K562 (cell line): Measurements from ENCODE around the gene TMEM89. TPM values are rescaled to one million over a fixed set of nuclear protein-coding genes. Genes with fewer than 3 reads are reported as not detected.
A peak's percentile ranks its signal among the peaks of the same experiment; 100 is the strongest.

Source experiments
- EGR1 ChIP-seq: fragments of 450-650 bp; conservative IDR thresholded peaks from 2 replicates; pipeline ENCODE4 v1.6.1; 2017; ENCODE audit warnings: mild to moderate bottlenecking
- GABPB1 ChIP-seq: sonication (generic); formaldehyde crosslinking; IDR thresholded peaks from 2 replicates; pipeline ENCODE4 v1.8.0; 2022; ENCODE audit warnings: mild to moderate bottlenecking, missing genetic modification reagents
- LCOR ChIP-seq: sonication (generic); formaldehyde crosslinking; IDR thresholded peaks from 2 replicates; pipeline ENCODE4 v1.8.0; 2022; ENCODE audit warnings: mild to moderate bottlenecking, missing genetic modification reagents
- PHF21A ChIP-seq: fragments of 450-650 bp; IDR thresholded peaks from 2 replicates; pipeline ENCODE4 v1.6.1; 2017; ENCODE audit warnings: low read depth, borderline replicate concordance
- POLR3A ChIP-seq: IDR thresholded peaks from 2 replicates; pipeline ENCODE4 v1.6.1; 2011; ENCODE audit warnings: borderline replicate concordance, mild to moderate bottlenecking, moderate library complexity; ENCODE audit not compliant: insufficient read length, insufficient read depth; ENCODE audit errors: extremely low read depth
- REST ChIP-seq, 2 experiments: fragments of 450-650 bp; formaldehyde crosslinking in 1 of 2; IDR thresholded peaks; 2 replicates each; pipeline versions ENCODE4 v1.4.0 to v1.6.1; 2014 to 2020; ENCODE audit warnings: mild to moderate bottlenecking in 2 of 2, borderline replicate concordance in 1 of 2, low read depth in 1 of 2
- SMAD4 ChIP-seq: fragments of 250-450 bp; sonication (Bioruptor Pico); conservative IDR thresholded peaks from 2 replicates; pipeline ENCODE4 v1.8.0; 2021; ENCODE audit warnings: inconsistent platforms, mild to moderate bottlenecking, moderate library complexity
- SMC3 ChIP-seq: conservative IDR thresholded peaks from 2 replicates; pipeline ENCODE4 v1.6.1; 2011; ENCODE audit warnings: low read depth, low read length, improper control_type of control experiment; ENCODE audit not compliant: insufficient read depth
- SUPT5H ChIP-seq: fragments of 450-650 bp; IDR thresholded peaks from 2 replicates; pipeline ENCODE4 v1.6.1; 2016
- TBP ChIP-seq: optimal IDR thresholded peaks from 2 replicates; pipeline ENCODE3; 2011; ENCODE audit warnings: low read depth, low read length, improper control_type of control experiment
- polyA plus RNA-seq, 8 experiments: library from polyadenylated mRNA; depleted of rRNA in 4 of 8; stranded (reverse) in 5 of 8; unstranded in 3 of 8; fragments of >200 nt; fragmentation: Nextera tagmentation in 2 of 8; fragmentation: Illumina TruSeq in 1 of 8; extraction: Ambion mirVana in 2 of 8; extraction: Trizol in 1 of 8; gene quantifications; 2 replicates each; pipeline versions ENCODE4 v1.2.1 to v1.2.3, GENCODE V29; 2011 to 2014; ENCODE audit warnings: inconsistent platforms in 1 of 8, missing spikeins in 1 of 8
- total RNA-seq, 7 experiments: library from RNA; depleted of rRNA in 6 of 7; stranded (reverse); fragments of >200 nt in 6 of 7; fragmentation: Illumina TruSeq in 2 of 7; extraction: Trizol in 2 of 7; gene quantifications; 2 replicates each; pipeline versions ENCODE4 v1.2.1 to v1.2.3, GENCODE V29; 2011 to 2021; ENCODE audit warnings: low replicate concordance in 1 of 7
- TF ChIP-seq, protein P1 (sequence below): sonication (generic); formaldehyde crosslinking; IDR thresholded peaks from 2 replicates; pipeline ENCODE4 v1.8.0; 2022; ENCODE audit warnings: missing genetic modification reagents, mild to moderate bottlenecking, moderate library complexity, borderline replicate concordance
- TF ChIP-seq, protein P2 (sequence below), 2 experiments: IDR thresholded peaks; 2 replicates each; pipeline ENCODE4 v1.6.1; 2012; ENCODE audit warnings: improper control_type of control experiment in 2 of 2, low read depth in 2 of 2, low read length in 2 of 2, borderline replicate concordance in 1 of 2
- TF ChIP-seq, protein P3 (sequence below): sonication (generic); formaldehyde crosslinking; IDR thresholded peaks from 2 replicates; pipeline ENCODE4 v1.8.0; 2022; ENCODE audit warnings: mild to moderate bottlenecking, missing genetic modification reagents

The TMEM89 gene
- total and polyA plus RNA-seq, 9 of the 15 experiments (the other 6 are each of a cell fraction or from before 2014, with no cell fraction given): not detected

- peak; percentile 77 for TF ChIP-seq TBP
- 0 out of 2 replicates have a peak, but pooled peaks have one; percentile 6 for TF ChIP-seq PHF21A
- peak; percentile 81 for TF ChIP-seq EGR1
- TF ChIP-seq REST (IDR thresholded peaks at IDR 0.05; ENCODE audit: borderline replicate concordance): peak; percentile 54; the same call in 1 of the 2 replicates
- 0 out of 2 replicates have a peak, but pooled peaks have one; percentile 19 for TF ChIP-seq REST (CRISPR knock-in tag; IDR thresholded peaks at IDR 0.05; ENCODE audit: low read depth)
- peak; percentile 83 for TF ChIP-seq LCOR
- TF ChIP-seq, protein P1, sequence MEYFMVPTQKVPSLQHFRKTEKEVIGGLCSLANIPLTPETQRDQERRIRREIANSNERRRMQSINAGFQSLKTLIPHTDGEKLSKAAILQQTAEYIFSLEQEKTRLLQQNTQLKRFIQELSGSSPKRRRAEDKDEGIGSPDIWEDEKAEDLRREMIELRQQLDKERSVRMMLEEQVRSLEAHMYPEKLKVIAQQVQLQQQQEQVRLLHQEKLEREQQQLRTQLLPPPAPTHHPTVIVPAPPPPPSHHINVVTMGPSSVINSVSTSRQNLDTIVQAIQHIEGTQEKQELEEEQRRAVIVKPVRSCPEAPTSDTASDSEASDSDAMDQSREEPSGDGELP: peak; percentile 87
- TF ChIP-seq, protein P2, sequence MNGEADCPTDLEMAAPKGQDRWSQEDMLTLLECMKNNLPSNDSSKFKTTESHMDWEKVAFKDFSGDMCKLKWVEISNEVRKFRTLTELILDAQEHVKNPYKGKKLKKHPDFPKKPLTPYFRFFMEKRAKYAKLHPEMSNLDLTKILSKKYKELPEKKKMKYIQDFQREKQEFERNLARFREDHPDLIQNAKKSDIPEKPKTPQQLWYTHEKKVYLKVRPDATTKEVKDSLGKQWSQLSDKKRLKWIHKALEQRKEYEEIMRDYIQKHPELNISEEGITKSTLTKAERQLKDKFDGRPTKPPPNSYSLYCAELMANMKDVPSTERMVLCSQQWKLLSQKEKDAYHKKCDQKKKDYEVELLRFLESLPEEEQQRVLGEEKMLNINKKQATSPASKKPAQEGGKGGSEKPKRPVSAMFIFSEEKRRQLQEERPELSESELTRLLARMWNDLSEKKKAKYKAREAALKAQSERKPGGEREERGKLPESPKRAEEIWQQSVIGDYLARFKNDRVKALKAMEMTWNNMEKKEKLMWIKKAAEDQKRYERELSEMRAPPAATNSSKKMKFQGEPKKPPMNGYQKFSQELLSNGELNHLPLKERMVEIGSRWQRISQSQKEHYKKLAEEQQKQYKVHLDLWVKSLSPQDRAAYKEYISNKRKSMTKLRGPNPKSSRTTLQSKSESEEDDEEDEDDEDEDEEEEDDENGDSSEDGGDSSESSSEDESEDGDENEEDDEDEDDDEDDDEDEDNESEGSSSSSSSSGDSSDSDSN (IDR thresholded peaks at IDR 0.05; ENCODE audit: borderline replicate concordance in 1 of 2, low read depth in 2 of 2, low read length in 2 of 2): 0 out of 4 replicates have a peak, but pooled peaks of 1 of the 2 experiments have one; percentile 37
- 0 out of 2 replicates have a peak, but pooled peaks have one; percentile 12 for TF ChIP-seq SMAD4 (CRISPR knock-in tag)
- peak; percentile 84 for TF ChIP-seq GABPB1
- 0 out of 2 replicates have a peak, but pooled peaks have one; percentile 31 for TF ChIP-seq SMC3
- TF ChIP-seq POLR3A: no peak
- TF ChIP-seq, protein P3, sequence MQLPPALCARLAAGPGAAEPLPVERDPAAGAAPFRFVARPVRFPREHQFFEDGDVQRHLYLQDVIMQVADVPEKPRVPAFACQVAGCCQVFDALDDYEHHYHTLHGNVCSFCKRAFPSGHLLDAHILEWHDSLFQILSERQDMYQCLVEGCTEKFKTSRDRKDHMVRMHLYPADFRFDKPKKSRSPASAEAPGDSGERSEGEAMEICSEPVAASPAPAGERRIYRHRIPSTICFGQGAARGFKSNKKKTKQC (CRISPR knock-in tag): peak; percentile 40; the same call in 1 of the 2 replicates
- peak; percentile 97 for TF ChIP-seq SUPT5H
Measured at GRCh38 chr3:48609088-48610005, 12.2 kb downstream of the TMEM89 start, which contains the start of gene UQCRC1 (continued).
